Left hindlimb (tissue), 1 donor: ENCODE results near the gene ANTXR2.
"Not testable (repeated sequence)": the region's sequence is repeated elsewhere in the genome, so short reads cannot be mapped to it uniquely, and the experiment has no call there.

Source experiments
- DNase-seq: peaks from one replicate; pipeline ENCODE4 v3.0.0-alpha.2; 2018

Gene ANTXR2

DNA sequence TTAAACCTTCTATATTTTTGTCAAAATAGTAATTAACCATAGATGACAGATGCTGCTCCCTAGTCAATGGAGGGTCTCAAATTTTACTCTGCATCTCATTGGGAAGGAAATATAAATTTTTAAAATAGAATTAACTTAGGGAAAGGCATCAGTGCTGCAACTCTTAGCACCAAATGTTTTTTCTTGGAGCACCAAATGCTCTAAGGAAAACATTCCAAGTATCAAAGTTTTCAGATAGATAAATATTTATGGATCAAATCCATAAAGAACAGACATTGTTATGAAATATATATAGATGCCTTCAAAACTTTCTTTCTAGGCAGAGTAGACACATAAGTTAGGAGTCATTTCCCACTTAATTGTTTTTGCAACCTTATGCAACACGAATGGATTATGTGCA lies 168.7 kb downstream of the ANTXR2 start:
- DNase-seq: no peak

DNA sequence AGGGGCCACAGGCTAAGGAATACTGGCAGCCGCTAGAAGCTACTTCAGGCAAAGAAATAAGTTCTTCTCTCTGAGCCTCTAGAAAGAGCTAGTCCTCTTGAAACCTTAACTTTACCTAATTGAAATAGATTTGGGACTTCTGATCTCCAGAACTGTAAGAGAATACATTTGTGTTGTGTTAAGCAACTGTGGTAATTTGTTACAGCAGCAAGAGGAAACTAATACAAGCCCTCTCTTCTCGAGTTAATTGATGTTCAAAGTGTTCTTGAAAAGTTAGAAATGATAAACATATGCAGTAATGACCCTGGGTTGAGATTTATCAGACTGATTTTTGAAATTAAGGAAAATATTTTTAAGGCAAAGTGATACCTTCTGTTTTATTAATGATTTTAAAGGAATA lies 172.8 kb downstream of the ANTXR2 start:
- DNase-seq: no peak

GRCh38 chr4:79899481-79899880 lies 173.5 kb downstream of the ANTXR2 start:
- DNase-seq: no peak

- DNase-seq: no peak
These were observed 175.0 kb downstream of the ANTXR2 start for GRCh38 chr4:79898055-79898454.

- DNase-seq: no peak
These were observed 175.9 kb downstream of the ANTXR2 start for GRCh38 chr4:79897174-79897573.

- no peak for DNase-seq
These were observed 179.6 kb downstream of the ANTXR2 start for GRCh38 chr4:79893456-79893855.

GRCh38 chr4:79889026-79889425 lies 184.0 kb downstream of the ANTXR2 start:
- DNase-seq: not testable (repeated sequence)

GRCh38 chr4:79886557-79886956 lies 186.5 kb downstream of the ANTXR2 start:
- DNase-seq: no peak

- DNase-seq: no peak
These were observed 187.0 kb downstream of the ANTXR2 start for GRCh38 chr4:79886021-79886420.

GRCh38 chr4:79883290-79883689 lies 189.7 kb downstream of the ANTXR2 start:
- no peak for DNase-seq

DNA sequence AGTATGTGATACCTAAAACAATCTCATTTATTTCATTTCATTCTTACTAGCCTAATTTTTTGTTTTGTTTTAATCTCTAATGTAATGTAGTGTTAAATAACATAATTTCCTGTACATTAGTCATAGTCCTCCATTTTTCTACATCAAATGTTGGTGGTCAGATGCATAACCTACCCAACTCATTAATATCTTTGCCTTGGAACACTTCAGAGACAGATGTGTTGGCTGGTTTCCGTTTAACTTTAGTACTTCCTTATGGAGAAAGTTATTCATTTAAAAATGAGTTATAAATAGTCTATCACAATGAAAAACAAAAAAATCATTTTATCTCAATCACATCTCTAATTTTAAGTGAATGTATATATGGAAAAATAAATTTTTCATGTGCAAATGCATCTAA lies 190.2 kb downstream of the ANTXR2 start:
- no peak for DNase-seq

- no peak for DNase-seq
These were observed 191.6 kb downstream of the ANTXR2 start for GRCh38 chr4:79881407-79881806.

DNA sequence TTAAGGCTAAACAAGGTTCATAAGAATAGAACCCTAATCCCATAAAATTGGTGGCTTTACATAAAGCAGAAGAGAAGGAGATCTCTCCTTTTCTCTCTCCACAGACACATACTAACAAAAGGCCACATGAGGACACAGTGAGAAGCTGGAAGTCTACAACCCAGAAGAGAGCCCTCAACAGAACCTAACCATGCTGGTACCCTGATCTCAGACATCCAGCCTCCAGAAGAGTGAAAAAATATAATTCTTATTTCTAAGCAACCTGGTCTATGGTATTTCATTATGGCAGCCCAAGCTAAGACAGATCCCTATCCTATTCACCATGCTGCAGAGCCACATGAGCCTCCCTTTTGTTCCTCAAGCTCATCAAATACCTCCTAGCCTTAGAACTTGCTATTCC lies 195.5 kb downstream of the ANTXR2 start:
- DNase-seq: no peak

GRCh38 chr4:79875344-79875899 lies 197.6 kb downstream of the ANTXR2 start:
- no peak for DNase-seq

GRCh38 chr4:79874197-79874596 lies 198.8 kb downstream of the ANTXR2 start:
- DNase-seq: no peak

DNA sequence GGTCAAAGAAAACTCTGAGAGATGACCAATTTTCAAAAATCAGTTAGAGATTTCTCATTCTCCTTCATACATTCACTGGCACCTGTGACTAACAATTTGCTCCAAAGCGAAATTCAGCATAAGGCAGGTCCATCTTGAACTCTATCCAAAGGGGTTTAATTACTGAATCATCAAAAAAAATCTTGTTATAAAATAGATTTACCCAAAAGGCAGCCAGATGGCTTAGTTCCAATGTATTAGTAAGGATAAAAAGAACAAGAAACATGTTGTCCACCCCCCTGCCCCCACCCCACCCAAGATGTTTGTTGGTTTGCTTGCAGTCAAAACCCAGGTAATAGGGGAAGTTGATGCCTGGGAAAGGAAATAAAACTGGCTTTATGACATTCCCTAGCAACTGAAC lies 200.3 kb downstream of the ANTXR2 start:
- no peak for DNase-seq

- no peak for DNase-seq
These were observed 201.1 kb downstream of the ANTXR2 start for GRCh38 chr4:79871961-79872360.

GRCh38 chr4:79869597-79870237 lies 203.3 kb downstream of the ANTXR2 start:
- DNase-seq: no peak

- peak; percentile 53 for DNase-seq
These were observed 207.8 kb downstream of the ANTXR2 start for GRCh38 chr4:79865201-79865597.

GRCh38 chr4:79864500-79865200 lies 208.4 kb downstream of the ANTXR2 start:
- DNase-seq: peak; percentile 39

- no peak for DNase-seq
These were observed 209.7 kb downstream of the ANTXR2 start for GRCh38 chr4:79863333-79863732.

GRCh38 chr4:79862821-79863220 lies 210.2 kb downstream of the ANTXR2 start:
- no peak for DNase-seq

- no peak for DNase-seq
These were observed 215.2 kb downstream of the ANTXR2 start for GRCh38 chr4:79857811-79858210.

- DNase-seq: no peak
These were observed 216.8 kb downstream of the ANTXR2 start for GRCh38 chr4:79856196-79856595.
